Embryonic facial prominence (tissue), 1 donor: ENCODE results near the gene LTB.
A peak's percentile ranks its signal among the peaks of the same experiment; 100 is the strongest.
"Not testable (repeated sequence)": the region's sequence is repeated elsewhere in the genome, so short reads cannot be mapped to it uniquely, and the experiment has no call there.

Experiments
- DNase-seq: peaks from one replicate; pipeline ENCODE4 v3.0.0-alpha.2; 2016; ENCODE audit errors: extremely low spot score

The LTB gene

DNA sequence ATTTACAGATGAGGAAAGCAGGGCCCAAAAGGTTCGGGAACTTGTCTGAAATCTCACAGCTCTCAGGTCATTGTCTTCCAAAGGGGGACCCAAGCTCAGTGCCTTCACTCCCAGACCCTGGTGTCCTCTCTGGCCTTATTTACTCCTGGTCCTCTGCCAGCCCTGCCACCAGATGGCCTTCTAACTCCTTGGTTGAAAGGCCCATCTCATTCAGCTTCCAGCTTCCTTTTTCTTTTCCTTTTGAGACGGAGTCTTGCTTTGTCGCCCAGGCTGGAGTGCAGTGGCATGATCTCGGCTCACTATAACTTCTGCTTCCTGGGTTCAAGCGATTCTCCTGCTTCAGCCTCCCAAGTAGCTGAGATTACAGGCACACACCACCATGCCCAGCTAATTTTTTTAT lies 30.9 kb downstream of the LTB start:
- DNase-seq = not testable (repeated sequence)

DNA sequence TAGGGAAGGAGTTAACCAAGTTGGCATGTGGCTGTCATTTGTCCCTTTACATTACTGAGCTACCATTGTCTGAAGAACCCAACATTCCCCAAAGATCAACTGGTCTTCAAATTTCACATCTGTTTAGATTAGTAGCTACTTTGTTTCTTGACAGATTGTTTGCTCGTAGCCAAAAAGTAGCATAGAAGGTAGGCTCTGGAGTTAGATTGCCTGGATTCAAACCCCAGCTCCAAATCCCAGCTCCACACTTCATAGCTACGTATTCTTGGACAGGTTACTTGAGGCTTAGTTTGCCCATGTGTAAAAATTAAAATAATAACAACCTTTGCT lies 33.7 kb downstream of the LTB start:
- DNase-seq = no peak

DNA sequence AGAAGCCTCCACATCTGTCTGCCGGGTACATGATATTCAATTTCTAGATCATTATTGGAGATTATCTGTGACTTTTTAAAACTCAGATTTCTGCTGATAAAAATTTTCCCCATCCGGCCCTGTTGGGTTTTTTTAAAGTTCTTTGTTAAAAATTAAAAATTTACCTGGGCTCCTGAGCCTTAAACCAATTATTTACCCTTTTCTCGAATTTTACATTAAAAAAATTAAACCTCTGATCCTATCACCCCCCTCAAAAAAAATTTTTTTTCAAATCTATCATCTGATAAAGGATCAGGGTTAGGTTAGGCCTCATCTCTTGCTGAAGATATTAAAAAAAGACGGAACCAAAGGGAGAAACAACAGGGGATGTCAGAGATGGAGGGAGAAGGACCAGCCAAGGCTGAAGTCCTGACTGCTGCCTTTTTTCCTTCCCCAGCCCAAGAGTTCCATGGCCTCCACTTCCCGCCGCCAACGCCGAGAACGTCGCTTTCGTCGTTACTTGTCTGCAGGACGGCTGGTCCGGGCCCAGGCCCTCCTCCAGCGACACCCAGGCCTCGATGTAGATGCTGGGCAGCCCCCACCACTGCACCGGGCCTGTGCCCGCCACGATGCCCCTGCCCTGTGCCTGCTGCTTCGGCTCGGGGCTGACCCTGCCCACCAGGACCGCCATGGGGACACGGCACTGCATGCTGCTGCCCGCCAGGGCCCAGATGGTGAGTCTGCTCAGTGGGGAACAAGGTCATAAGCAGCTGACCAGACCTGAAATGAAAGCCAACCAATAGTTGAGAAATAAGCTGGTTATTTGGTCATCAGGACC lies 34.3 kb downstream of the LTB start:
- no peak for DNase-seq

DNA sequence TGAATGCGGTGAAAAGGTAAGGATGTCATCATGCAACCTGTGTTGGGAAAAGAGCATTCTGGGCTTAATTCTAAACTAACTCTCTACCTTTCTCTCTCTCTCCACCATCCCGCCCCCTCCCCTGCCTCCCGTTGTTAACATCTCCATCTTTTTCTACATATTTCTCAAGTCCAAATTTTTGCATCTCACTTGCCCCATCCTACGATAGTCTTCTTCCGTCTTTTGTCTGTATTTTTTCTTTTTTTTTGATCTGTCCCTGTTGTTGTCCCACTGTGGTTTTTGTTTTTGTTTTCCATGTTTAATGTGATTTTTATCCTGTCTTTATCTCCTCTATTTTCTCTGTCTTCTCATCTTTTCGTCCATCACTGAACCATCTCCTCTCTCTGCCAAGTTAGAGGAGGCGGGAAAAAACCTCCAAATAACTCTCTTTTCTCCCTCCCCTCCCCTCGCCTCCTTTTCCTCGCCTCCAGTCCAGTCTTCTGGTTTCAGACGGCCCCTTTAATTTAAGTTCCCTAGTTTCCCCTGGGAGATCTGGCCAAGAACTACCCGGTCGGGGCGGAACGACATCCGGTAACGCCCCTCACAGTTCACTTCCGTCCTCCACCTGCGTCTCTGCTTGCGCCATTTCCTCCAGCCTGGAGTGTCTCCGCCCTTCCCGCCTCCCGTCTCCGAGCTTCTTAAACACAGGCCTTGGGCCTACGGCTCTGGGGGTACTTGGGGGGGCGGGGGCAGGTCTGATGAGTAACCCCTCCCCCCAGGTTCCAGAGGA lies 35.1 kb downstream of the LTB start, which contains the start of gene NFKBIL1:
NFKBIL1 (plus strand) TSS at position 651 of the 769 bp plus-strand sequence; CDS start at position 738, 87 bp downstream.
- peak; percentile 98 for DNase-seq

- peak; percentile 83 for DNase-seq
These were observed 35.8 kb downstream of the LTB start, which contains the start of gene ATP6V1G2 for GRCh38 chr6:31546339-31546957. Gene ATP6V1G2, minus strand, starts transcription at chr6:31546608. Its CDS starts 49 bp downstream, at chr6:31546559.

GRCh38 chr6:31545291-31545690 lies 36.9 kb downstream of the LTB start:
- no peak for DNase-seq

DNA sequence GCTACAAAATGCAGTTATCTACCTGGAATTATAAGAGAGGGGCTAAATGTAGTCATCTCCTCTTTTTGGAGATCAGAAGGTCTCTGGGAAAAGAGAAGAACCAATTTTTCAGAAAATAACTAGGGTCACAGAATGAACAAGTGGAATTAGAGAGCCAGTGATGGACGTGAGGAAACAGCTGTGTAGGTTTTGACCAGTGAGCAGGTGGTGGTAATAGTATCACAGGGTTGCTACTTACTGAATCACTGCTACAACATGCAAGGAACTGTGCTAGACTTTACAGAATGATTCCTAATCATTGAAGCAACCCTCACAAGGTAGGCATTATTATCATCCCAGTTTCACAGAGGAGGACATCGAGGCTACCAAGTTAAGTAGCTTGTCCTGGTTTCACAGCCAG lies 37.5 kb downstream of the LTB start:
- no peak for DNase-seq

DNA sequence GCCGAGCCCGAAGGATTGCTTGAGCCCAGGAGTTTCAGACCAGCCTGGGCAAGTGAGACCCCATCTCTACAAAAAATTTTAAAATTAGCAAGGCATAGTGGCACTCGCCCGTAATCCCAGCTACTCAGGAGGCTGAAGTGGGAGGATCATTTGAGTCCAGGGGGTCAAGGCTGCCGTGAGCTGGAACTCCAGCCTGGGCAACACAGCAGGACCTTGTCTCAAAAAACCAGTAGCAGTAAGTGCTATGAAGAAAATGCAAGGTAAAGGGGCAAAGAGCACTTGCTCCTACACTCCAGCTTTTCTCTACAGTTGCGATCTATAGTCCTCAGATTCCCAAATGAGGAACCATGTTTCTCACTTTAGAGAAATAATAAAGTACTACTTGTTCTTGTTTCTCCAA lies 38.6 kb downstream of the LTB start:
- DNase-seq = no peak

GRCh38 chr6:31541658-31542521 lies 40.3 kb downstream of the LTB start, which contains the start of gene DDX39B:
Gene DDX39B, minus strand, starts transcription at chr6:31542003. Its CDS starts 1,471 bp downstream, at chr6:31540532.
- peak; percentile 95 for DNase-seq

GRCh38 chr6:31541059-31541657 lies 41.1 kb downstream of the LTB start:
- no peak for DNase-seq

- no peak for DNase-seq
These were observed 41.6 kb downstream of the LTB start for GRCh38 chr6:31540640-31541039.

DNA sequence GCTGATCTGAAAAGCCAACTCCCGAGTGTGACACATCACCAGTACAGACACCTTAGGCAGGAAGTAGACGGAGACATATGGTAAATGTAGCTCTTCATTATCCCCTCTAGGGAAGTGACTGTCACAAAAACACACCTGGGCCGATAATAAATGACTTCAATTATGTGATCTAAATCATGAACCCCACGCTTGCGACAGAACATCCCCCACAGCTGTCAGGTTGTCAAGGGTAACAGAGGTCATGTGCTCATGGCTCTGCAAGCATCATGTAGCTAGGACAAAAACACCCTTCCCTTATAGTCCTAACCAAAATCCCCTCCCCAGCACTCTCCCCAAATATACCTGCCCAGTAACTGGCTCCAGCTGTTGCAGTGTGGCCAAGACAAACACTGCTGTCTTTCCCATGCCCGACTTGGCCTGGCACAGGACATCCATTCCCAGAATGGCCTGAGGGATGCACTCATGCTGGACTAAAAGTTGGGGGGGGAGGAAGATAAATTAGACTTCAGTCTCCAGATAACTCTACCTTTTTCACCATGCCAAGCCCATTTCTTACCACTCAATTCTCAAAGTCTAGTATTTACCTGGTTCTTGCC lies 43.3 kb downstream of the LTB start:
- no peak for DNase-seq

DNA sequence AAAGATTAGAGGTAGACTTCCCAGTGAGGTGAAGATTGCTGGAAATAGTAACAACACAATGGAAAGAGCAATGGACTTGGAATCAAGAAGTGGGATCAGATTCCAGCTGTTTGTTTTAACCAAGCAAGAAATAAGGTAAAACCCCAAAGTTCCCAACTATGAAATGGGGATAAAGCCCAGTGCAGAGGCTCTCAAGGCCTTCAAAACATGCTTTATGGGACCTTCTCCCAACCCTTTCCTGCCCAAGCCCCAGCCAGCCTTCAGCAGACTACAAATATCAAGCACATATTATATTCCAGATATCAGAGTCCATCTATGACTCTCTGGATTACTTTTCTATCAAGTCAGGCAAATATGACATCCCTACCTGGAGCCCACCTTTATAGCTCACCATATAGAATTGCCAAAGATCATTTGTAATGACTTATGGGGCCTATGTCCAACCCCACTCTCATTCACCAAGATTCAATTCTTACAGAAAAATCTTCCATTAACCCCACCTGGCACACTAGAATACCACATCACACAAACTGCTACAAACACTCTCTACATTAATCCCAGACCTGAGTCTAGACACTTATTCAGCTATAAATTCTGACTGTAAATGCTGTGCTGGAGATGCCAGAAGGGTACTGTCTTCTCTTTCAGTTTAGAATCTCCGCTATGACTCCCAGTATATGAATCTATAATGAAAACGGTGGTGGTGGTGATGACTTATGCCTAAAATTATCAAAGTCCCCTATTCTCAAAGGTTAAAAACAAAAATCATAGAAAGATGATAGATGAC lies 46.5 kb downstream of the LTB start:
- no peak for DNase-seq

DNA sequence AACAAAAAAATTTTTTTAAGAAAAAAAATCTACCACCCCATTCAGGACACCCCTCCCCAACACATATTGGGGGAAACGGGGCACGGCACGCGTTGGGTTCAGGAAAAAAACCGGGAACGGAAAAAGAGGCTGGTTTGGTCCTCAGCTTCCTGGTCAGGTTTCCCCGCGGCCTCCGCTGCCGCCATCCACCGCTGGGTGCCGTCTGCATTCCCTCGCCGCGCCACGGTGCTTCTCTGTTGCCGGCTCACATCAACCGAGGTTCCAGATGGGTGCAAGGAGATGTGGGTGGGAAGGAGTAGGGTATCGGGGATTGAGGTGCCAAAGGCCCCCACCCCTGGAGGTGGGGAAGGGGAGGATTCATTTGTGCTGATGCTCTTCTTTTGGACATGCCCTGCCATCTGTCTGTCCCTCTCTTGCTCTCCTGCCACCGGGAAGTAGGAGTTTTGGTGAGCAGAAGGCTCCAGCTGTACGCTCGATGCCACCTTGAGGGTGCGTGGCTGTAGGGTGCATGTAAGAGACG lies 47.6 kb downstream of the LTB start:
- no peak for DNase-seq

DNA sequence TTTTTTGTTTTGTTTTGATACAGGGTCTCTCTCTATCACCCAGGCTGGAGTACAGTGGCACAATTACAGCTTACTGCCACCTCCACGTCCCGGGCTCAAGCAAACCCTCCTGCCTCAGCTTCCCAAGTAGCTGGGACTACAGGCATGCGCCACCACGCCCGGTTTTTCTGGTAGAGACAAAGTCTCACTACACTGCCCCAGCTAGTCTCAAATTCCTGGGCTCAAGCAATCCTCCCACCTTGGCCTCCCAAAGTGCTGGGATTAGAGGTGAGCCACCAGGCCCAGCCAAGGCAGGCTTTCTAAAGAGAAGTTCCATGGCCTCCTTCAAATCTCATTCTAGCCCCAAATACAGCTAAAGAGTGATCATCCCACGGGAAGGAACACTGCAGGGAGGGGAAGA lies 48.2 kb downstream of the LTB start:
- DNase-seq = no peak

DNA sequence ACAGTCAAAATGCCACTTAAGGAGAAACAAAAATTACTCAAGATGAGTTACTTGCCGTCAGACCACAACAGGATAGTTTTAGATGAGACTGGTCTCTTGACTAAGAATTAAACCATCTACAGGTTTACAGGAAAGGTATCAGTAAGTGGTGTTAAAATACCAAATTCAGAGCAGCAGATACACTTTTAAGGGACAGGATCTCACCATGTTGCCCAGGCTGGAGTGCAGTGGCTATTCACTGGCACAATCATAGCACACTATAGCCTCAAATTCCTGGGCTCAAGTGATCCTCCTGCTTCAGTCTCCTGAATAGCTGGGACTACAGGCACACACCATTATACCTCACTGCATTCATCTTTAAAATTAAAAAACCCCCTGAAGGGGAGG lies 48.8 kb downstream of the LTB start:
- DNase-seq = no peak

DNA sequence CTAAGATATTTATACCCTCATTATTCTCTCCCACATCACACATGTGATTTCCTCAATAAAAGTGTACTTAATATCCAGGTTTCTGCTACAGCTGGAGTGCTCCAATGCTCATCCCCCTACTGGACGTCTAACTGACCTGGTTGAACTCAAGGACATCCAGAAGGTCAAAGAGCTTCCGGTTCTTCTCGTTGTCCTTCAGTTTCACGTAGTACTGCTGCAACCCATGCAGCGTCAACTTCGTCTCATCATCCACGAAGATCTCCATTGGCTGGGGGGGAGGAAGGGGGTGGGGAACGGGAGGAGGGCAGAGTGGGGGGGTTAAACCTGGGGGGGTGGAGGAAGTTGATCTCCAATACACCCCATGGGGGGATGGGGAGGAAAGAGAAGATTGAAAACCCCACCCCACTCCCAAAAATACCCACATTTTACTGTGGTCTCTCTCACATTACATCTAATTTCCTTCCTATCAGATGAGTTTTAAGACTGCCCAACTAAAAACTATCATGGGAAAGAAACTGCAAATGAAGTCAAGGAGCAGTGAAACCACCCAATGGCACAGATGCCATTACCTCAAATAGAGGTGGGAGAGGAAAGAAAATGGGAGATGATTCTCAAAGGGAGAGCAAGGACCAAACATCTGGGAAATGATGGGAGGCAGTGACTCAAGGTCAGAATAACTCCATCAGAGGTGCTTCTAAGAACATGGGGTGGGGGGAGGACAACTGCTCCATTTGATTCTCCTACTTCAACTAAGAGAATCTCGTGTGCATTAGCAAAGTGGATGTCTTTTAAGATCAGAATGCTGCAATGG lies 49.4 kb downstream of the LTB start:
- DNase-seq = no peak

DNA sequence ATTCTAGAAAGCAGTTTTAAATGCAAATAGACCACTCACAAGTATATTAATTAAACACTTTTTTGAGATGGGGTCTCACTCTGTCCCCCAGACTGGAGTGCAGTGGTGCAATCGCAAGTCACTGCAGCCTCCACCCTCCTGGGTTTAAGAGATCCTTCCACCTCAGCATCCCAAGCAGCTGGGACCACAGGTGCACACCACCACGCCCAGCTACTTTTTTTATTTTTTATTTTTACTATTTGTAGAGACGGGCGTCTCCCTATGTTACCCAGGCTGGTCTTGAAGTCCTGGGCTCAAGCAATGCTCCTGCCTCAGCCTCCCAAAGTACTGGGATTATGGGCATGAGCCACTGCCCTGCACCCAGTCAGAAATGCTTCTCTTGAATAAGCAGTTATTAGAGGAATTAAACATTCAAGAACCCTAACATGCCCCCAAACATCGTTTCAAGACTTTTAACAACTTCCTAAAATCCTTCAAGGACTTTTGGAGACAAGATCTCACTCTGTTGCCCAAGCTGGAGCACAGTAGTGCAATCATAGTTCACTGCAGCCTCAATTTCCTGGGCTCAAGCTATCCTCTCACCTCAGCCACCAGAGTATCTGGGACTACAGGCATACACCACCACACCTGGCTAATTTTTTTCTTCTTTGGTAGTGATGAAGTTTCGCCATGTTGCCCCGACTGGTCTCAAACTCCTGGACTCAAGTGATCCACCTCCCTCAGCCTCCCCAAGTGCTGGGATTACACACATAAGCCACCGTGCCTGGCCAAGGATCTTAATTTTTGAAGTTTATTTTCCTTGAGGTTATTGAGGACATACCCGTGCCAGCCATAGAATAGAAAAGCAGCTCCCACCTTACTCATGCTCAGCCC lies 50.2 kb downstream of the LTB start:
- no peak for DNase-seq
